B cell (primary cell): ENCODE results near the gene SHMT2. TPM values are rescaled to one million over a fixed set of nuclear protein-coding genes. Genes with fewer than 3 reads are reported as not detected.

ENCODE experiments used
- ATAC-seq: fragments of 200-7000 bp; cut with Tn5 transposase; one replicate; pipeline ENCODE4 v1.10.0; 2021; ENCODE audit warnings: low read depth, mild to moderate bottlenecking, moderate number of reproducible peaks, moderate library complexity
- CTCF ChIA-PET: fragments of 350-600 bp; sonication (Branson Sonifier 250); formaldehyde crosslinking; loops from one replicate; lab custom pipeline; 2021; ENCODE audit warnings: antibody characterized with exemption, inconsistent platforms; lab: Charles Lee
- POLR2A ChIA-PET: fragments of 350-600 bp; sonication (Branson Sonifier 250); formaldehyde crosslinking; loops from one replicate; lab custom pipeline; 2021; ENCODE audit warnings: antibody characterized with exemption; lab: Charles Lee
- DNase-seq: peaks from one replicate; pipeline ENCODE4 v3.0.0; 2013
- H2AFZ ChIP-seq: 2 replicates; pipeline ENCODE4 v1.6.1; 2012; ENCODE audit warnings: mild to moderate bottlenecking, low read depth, low read length; ENCODE audit not compliant: insufficient read depth, poor library complexity, severe bottlenecking
- H3K27ac ChIP-seq, 2 donors: 1 replicate in 1 of 2; 2 replicates in 1 of 2; pipeline ENCODE4 v1.5.1; 2012 to 2013; ENCODE audit warnings: low read length in 2 of 2, mild to moderate bottlenecking in 2 of 2, moderate library complexity in 1 of 2
- H3K27me3 ChIP-seq, 4 experiments: fragments of 200-600 bp in 1 of 4; sonication (generic) in 1 of 4; replicated peaks in 1 of 4; 1 replicate in 2 of 4; 2 replicates in 2 of 4; pipeline versions ENCODE4 v1.6.1 to v1.7.0; 2013 to 2016; ENCODE audit warnings: low read length in 3 of 4, mild to moderate bottlenecking in 2 of 4, mixed read lengths in 1 of 4, moderate library complexity in 1 of 4; ENCODE audit not compliant: insufficient read depth in 4 of 4, control insufficient read depth in 3 of 4; ENCODE audit errors: control extremely low read depth in 1 of 4
- H3K36me3 ChIP-seq, 2 experiments: replicated peaks in 1 of 2; 1 replicate in 1 of 2; 2 replicates in 1 of 2; pipeline versions ENCODE4 v1.6.1 to v1.7.1; 2013; ENCODE audit warnings: low read length in 1 of 2; ENCODE audit not compliant: insufficient read depth in 2 of 2, control insufficient read depth in 1 of 2; ENCODE audit errors: control extremely low read depth in 1 of 2, extremely low read depth in 1 of 2
- H3K4me1 ChIP-seq, 2 donors: fragments of 200-600 bp in 1 of 2; sonication (generic) in 1 of 2; 1 replicate in 1 of 2; 2 replicates in 1 of 2; pipeline versions ENCODE4 v1.5.1 to v1.6.1; 2013 to 2017; ENCODE audit warnings: low read length in 2 of 2; ENCODE audit not compliant: control insufficient read depth in 2 of 2, insufficient read depth in 2 of 2
- H3K4me2 ChIP-seq: replicated peaks from 2 replicates; pipeline ENCODE3; 2012; ENCODE audit warnings: mild to moderate bottlenecking, low read depth, low read length; ENCODE audit not compliant: poor library complexity, severe bottlenecking
- H3K4me3 ChIP-seq, 5 experiments: fragments of 200-600 bp in 1 of 5; sonication (generic) in 1 of 5; 1 replicate in 3 of 5; 2 replicates in 2 of 5; pipeline versions ENCODE4 v1.5.1 to v1.7.0; 2011 to 2016; ENCODE audit warnings: low read length in 4 of 5, mild to moderate bottlenecking in 4 of 5, low read depth in 2 of 5, control low read depth in 1 of 5, moderate library complexity in 1 of 5; ENCODE audit not compliant: insufficient read depth in 1 of 5; ENCODE audit errors: control extremely low read depth in 1 of 5, extremely low read depth in 1 of 5
- H3K79me2 ChIP-seq: fragments of 200-600 bp; sonication (generic); one replicate; pipeline ENCODE4 v1.6.0; 2016; ENCODE audit warnings: low read length; ENCODE audit not compliant: control insufficient read depth, insufficient read depth
- H3K9ac ChIP-seq: fragments of 200-600 bp; sonication (generic); 2 replicates; pipeline ENCODE4 v1.6.1; 2017; ENCODE audit warnings: mild to moderate bottlenecking, low read length, moderate library complexity
- H3K9me3 ChIP-seq, 3 donors: one replicate each; pipeline versions ENCODE4 v1.6.1 to v1.7.1; 2013; ENCODE audit warnings: low read length in 2 of 3; ENCODE audit not compliant: control insufficient read depth in 2 of 3, insufficient read depth in 1 of 3; ENCODE audit errors: control extremely low read depth in 1 of 3
- H4K20me1 ChIP-seq: 2 replicates; pipeline ENCODE4 v1.6.0; 2012; ENCODE audit warnings: mild to moderate bottlenecking, low read length; ENCODE audit not compliant: insufficient read depth, control insufficient read depth, poor library complexity, severe bottlenecking
- H3K27ac Mint-ChIP-seq: one replicate; pipeline ENCODE4 v1.8.0; 2021; ENCODE audit warnings: mixed read lengths
- H3K27me3 Mint-ChIP-seq: one replicate; pipeline ENCODE4 v1.8.0; 2021; ENCODE audit warnings: mixed read lengths
- H3K4me1 Mint-ChIP-seq: one replicate; pipeline ENCODE4 v1.8.0; 2021; ENCODE audit warnings: mixed read lengths
- H3K4me3 Mint-ChIP-seq: one replicate; pipeline ENCODE4 v1.8.0; 2021; ENCODE audit warnings: mixed read lengths
- H3K9me3 Mint-ChIP-seq: one replicate; pipeline ENCODE4 v1.8.0; 2022; ENCODE audit warnings: mixed read lengths; ENCODE audit not compliant: insufficient read depth
- CTCF ChIP-seq: fragments of 200-600 bp; IDR thresholded peaks from one replicate; pipeline ENCODE4 v1.8.0; 2022; ENCODE audit warnings: antibody characterized with exemption, mild to moderate bottlenecking
- EZH2 ChIP-seq: IDR thresholded peaks from 2 replicates; pipeline ENCODE4 v1.6.1; 2012; ENCODE audit warnings: borderline replicate concordance, low read depth, mild to moderate bottlenecking, moderate library complexity, low read length; ENCODE audit not compliant: insufficient read depth, poor library complexity, severe bottlenecking
- WGBS: methylation state at CpG from one replicate; pipeline ENCODE4 v1.1.5; 2013; ENCODE audit warnings: missing lambda C conversion rate; ENCODE audit not compliant: insufficient coverage; 5-methylcytosine and 5-hydroxymethylcytosine counted together
- intact Hi-C: fragments of 100-400 bp; cut with micrococcal nuclease; formaldehyde crosslinking; loops from one replicate; pipeline ENCODE4 v1.10.0; 2022
- polyA plus RNA-seq: library from polyadenylated mRNA; depleted of rRNA; stranded (reverse); fragments of >200 nt; gene quantifications from 2 replicates; pipeline ENCODE4 v1.2.3, GENCODE V29; 2012
- total RNA-seq, 2 donors: library from RNA; stranded (reverse); fragments of 120-200 nt in 1 of 2; gene quantifications; 1 replicate in 1 of 2; 2 replicates in 1 of 2; pipeline versions ENCODE4 v1.2.3 to v1.2.4, GENCODE V29; 2013 to 2022

SHMT2 gene
- total and polyA plus RNA-seq, 2 donors (not counting 1 experiment from before 2014, with no cell fraction given) = 166 to 236 TPM

GRCh38 chr12:57225680-57226210 is 3.8 kb upstream of the SHMT2 start:
- H3K4me2 ChIP-seq = peak overlapping the region; percentile 72
- H3K27ac Mint-ChIP-seq = peak overlapping the region; percentile 84
- TF ChIP-seq EZH2 = no peak
- TF ChIP-seq CTCF = no peak
- CTCF ChIA-PET = interaction anchor here (0.6 to 31.1 kb wide), 4 partner anchors 10 to 113 kb away, joined by 3 to 838 read pairs (median 182); partner anchors contain the start of gene NXPH4
- no peak overlapping the region for H3K27ac ChIP-seq
- peaks cover 0 to 67% (median 45%) of the 10 kb centered on the region in 4 experiments for H3K27me3 ChIP-seq
- 18% methylated on average over 16 of the region's 18 CpGs for WGBS
- ATAC-seq (no peak), DNase-seq (no peak)
- peak overlapping the region; percentile 24 for H3K9ac ChIP-seq
- H3K9me3 Mint-ChIP-seq = no peaks in the 10 kb centered on the region
- peaks cover 75% of the 10 kb centered on the region for H3K4me1 Mint-ChIP-seq
- intact Hi-C loops = loop anchor here (1.0 to 5.0 kb wide), 4 partner anchors 9 to 148 kb away; partner anchors contain the start of genes NEMP1 and NXPH4
- H3K79me2 ChIP-seq = peaks cover 27% of the 10 kb centered on the region
- peak overlapping the region; percentile 85 for H3K4me3 Mint-ChIP-seq
- H3K4me3 ChIP-seq = peak overlapping the region in 1 of 5 experiments; percentile 48
- H2AFZ ChIP-seq = no peak overlapping the region
- peaks cover 30% of the 10 kb centered on the region for H4K20me1 ChIP-seq
- H3K27me3 Mint-ChIP-seq = peaks cover 38% of the 10 kb centered on the region
- no peaks in the 10 kb centered on the region for H3K36me3 ChIP-seq
- peaks cover 78 to 86% of the 10 kb centered on the region in 2 donors for H3K4me1 ChIP-seq
- POLR2A ChIA-PET = interaction anchor here (0.5 to 7.5 kb wide), 3 partner anchors 12 to 138 kb away, joined by 3 to 89 read pairs (median 3); a partner anchor contains a TSS
- H3K9me3 ChIP-seq = peaks cover 0 to 41% (median 0%) of the 10 kb centered on the region in 3 donors
